Posterior cingulate gyrus (tissue), 11 donors: ENCODE results near the gene PSD4.

Experiments used
- DNase-seq, 10 donors: peaks; one replicate each; pipeline versions ENCODE4 v3.0.0 to v3.0.0-alpha.2; 2020 to 2021; ENCODE audit warnings: mixed read lengths in 3 of 10
- intact Hi-C: fragments of 100-400 bp; cut with DNase I; formaldehyde crosslinking; loops from one replicate; pipeline ENCODE4 v1.15.1; 2023

PSD4 gene

GRCh38 chr2:113200736-113201490 lies 27.1 kb downstream of the PSD4 start:
- peak in 3 of 10 donors; percentile 47 to 70 (median 67) for DNase-seq
- intact Hi-C loops, result loop anchor here (5.0 kb wide), 1 partner anchor 46 kb away; no protein-coding TSS in a partner anchor

DNA sequence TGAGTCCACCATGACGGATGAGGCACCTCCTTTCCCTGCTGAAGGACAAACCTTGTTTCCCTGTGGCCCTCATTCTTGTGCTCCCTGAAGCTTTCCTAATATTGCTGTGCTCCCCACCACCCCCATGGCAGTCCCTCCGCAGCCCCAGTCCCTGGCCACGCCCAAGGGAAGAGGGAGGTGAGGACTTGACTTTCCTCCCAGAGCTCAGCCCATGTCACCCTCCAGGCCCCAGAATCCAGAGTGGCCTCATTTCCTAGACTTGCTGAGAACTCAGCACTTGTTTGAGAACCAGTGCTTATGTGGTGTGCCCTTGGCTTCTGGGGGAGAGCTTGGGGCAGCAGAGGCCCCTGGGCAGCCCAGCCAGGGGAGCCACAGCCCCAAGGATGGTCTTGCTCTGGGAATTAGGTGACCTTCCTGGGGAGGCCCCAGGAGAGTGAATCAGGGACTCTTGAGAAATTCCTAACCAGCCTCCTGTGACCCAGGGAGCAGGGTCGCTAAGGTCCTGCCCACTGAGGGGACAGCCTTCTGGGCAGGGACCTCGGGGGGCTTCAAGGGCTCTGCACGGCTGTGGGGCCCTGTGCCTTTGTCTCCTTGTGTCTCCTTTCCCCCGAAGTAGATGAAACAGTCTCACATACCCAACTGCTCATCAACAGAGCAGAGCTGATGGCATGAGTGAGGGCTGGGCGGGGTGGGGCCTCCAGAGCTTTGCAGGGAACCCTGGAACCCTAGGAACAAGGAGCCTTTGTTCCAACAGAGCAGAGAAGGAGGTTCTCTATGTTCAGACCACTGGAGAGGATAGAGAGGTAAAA lies 27.9 kb downstream of the PSD4 start:
- peak in 2 of 10 donors; percentile 42 to 71 for DNase-seq
- intact Hi-C loops, result loop anchor here (5.0 kb wide), 1 partner anchor 46 kb away; no protein-coding TSS in a partner anchor

GRCh38 chr2:113202305-113203216 lies 28.8 kb downstream of the PSD4 start:
- intact Hi-C loops, result loop anchor here (5.0 kb wide), 1 partner anchor 45 kb away; no protein-coding TSS in a partner anchor

DNA sequence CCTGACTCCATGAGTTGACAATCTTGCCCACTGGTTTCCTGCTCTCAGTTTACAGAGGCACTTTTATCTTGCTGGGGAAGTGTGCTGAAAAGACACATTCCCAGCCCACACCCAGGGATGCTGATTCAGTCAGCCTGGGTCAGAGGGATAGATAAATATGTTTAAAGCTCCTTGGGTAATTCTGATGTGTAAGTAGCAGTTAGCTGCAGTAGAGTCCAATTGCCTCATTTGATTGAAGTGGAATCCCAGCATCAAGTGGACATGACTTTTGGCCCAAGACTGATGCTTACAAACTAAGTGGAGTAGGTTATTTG lies 29.4 kb downstream of the PSD4 start:
- peak in 1 of 10 donors; percentile 6 for DNase-seq
- intact Hi-C loops, result loop anchor here (5.0 kb wide), 1 partner anchor 44 kb away; no protein-coding TSS in a partner anchor

More at GRCh38 chr2:113202305-113203216, 28.8 kb downstream of the PSD4 start:
- peak in 5 of 10 donors; percentile 2 to 86 (median 54) for DNase-seq

- DNase-seq, result peak; percentile 50 to 96 (median 74)
- intact Hi-C loops, result loop anchor here (2.0 to 5.0 kb wide), 2 partner anchors 43 to 167 kb away; no protein-coding TSS in a partner anchor
These were observed 30.2 kb downstream of the PSD4 start for GRCh38 chr2:113203901-113204519.

DNA sequence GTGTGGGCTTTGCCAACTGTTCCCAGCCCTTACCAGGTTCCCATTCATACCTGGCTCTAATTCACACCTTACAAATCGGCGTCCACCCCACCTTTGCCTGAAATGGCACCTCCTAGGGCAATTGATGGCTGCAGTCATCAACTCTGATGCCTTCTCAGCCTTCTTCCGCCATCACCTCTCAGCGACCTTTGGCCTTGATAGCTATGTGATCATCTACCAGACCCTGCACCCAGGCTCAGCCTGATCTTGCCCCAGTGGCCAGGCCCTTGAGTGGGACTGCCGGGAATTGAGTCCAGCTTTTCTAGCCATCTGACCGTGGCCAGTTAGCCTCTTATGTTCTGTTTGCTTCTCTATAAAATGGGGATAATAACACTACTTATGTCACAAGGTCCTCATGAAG lies 32.5 kb downstream of the PSD4 start:
- intact Hi-C loops, result no loop called here
- peak in 3 of 10 donors; percentile 8 to 48 (median 45) for DNase-seq

- intact Hi-C loops, result no loop called here
- DNase-seq, result no peak
These were observed 33.2 kb downstream of the PSD4 start for GRCh38 chr2:113207021-113207420.

- peak in 2 of 10 donors; percentile 17 to 20 for DNase-seq
- intact Hi-C loops, result no loop called here
These were observed 34.6 kb downstream of the PSD4 start for GRCh38 chr2:113208396-113208795.

DNA sequence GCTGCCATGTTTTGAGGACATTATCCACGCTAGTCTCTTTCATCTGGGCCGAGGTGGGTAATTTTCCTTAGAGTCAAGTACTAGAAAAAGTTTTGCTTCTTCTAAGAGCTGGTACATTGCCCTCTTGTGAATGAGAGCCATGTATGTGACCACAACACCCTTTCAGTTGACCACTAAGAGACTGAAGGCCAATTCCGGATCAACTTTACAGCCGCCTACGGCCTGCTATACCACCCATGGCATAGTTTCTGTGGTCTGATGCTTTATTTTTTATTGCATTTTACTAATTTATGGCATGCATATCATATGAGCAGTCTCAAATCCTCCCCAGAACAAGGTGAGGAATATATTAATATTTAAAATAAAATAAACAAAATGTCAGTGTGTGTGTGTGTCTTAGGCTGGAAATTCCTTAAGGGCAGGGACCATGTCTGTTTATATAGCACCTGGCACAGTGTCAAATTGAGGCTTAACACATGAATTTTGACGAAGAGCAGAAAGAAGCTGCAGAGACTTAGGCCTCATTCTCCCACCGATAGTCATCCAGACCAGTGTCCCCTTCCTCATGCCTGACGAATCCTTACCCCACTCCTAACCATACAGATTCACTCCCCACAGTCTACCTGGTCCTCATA lies 35.4 kb downstream of the PSD4 start:
- intact Hi-C loops, result no loop called here
- DNase-seq, result no peak

- intact Hi-C loops, result no loop called here
These were observed 35.9 kb downstream of the PSD4 start for GRCh38 chr2:113209646-113210171.

DNA sequence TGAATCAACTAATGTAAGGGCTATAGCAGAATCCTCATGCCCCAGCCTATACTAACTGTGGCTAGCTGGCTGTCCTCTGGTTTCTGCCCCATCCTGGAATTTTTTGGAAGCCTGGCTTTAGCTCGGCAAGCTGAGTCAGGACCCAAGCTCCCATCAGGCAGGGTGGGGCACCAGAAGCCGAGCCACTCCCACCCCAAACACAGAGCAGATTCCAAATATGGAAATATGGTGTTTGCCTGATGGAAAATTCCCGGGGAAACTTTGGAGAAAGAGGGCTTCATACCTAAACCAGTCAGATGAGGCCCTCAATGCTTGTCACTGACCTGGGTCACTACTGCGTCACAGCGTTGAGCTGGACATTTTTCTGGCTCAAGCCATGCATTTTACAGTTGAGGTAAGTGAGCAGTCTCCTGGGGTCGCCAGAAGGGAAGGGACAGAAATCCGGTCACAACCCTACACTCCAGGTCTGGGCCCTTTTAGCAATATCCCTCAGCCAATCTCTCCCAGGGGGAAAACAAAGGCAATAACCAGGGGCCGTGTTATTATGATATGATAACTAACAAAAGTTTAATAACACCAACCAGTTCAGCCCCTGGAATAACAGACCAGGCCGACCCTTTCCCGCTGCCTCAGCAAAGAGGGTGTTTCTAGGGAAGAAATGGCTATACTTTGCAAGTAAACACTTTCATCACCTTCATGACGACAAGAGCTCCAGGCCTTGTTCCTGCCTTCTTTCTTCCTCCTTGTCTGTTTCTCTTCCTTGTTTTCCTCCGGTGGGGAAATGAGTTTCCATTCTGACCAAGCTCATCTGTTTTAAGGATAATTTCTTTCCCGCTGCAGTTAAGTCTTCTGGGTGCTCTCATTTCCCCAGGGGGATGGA lies 37.7 kb downstream of the PSD4 start:
- intact Hi-C loops, result no loop called here
- DNase-seq, result peak in 2 of 10 donors; percentile 38 to 65

More at GRCh38 chr2:113209646-113210171, 35.9 kb downstream of the PSD4 start:
- DNase-seq, result peak in 2 of 10 donors; percentile 29 to 49

- DNase-seq, result peak in 2 of 10 donors; percentile 69 to 85
- intact Hi-C loops, result no loop called here
These were observed 38.7 kb downstream of the PSD4 start for GRCh38 chr2:113212245-113213060.

DNA sequence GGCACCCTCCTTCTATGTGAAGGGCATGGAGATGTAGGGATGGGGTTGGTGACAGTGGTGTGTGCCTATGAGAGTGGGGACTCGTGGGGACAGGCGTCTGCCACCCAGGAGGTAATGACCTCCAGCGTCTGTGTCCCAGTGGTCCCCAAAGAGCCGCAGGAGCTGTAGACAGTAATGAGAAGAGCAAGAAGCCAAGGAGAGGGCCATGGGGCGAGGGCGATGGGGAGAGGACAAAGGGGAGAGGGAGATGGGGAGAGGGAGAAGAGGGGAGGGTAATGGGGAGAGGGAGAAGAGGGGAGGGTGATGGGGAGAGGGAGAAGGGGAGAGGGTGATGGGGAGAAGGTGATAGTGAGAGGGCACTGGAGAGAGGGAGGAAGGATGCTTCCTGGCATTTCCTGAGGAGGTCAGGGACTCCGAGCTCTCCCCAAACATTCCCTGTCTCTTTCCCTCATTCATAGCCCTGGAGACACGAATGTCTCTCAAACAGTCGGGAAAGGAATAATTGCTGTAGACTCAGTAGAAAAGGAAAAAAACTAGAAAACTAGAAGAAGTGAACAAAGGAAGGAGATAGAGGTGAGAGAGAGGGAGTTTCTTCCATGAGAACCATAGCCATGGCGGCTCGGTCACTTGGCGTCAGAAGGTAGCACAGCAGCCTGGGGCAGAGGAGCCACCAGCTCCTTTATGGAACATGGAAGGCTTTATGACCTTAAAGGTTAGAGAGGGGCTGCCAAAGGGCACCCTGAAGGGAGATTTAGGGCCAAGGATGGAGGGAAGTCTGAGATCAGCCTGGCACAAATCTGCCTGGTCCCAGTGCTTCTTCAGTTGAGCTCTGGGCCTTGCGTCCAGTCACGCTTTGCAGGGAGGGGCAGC lies 39.5 kb downstream of the PSD4 start:
- peak in 3 of 10 donors; percentile 22 to 55 (median 45) for DNase-seq
- intact Hi-C loops, result no loop called here

- DNase-seq, result peak in 1 of 10 donors; percentile 5
- intact Hi-C loops, result no loop called here
These were observed 40.4 kb downstream of the PSD4 start for GRCh38 chr2:113214141-113214540.

DNA sequence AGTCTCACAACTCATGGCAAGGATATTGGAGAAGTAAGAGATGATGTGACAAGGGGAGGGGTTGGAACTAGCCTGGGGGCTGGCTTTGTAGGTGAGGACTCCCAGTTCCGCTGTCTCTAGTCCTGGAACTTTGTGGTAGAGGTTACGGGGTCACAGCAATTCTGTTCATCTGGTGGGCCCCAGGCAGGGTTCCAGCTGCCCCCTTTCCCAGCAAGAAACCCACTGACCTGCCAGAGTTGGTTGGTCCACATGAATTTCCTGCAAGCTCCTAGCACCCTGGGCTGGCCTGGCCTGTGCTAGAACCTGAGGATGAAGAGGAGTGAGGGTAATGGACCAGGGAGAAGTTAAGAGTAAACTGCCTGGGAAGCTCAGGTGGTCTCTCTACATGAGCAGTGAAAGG lies 41.3 kb downstream of the PSD4 start:
- peak in 3 of 10 donors; percentile 35 to 52 (median 49) for DNase-seq
- intact Hi-C loops, result no loop called here

DNA sequence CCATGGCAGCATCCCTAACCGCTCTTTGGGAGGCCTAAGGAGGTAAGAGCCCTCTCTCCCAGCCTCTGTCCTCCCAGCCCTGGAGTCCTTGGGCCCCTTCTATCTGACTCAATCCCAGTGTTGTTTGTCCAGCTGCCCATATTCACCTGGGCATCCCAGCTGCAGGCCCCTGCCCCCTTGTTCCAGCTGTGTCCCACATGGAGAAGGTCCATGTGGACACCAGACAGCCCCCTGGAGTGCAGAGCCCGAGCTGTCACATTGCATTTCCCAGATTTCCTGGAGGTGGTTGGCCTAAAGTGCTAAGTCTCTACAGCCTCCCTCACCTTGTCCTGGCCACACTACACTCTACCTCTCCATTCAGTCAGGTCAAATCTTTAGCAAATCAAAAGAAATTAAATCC lies 42.5 kb downstream of the PSD4 start:
- intact Hi-C loops, result no loop called here
- DNase-seq, result peak in 2 of 10 donors; percentile 30 to 35
